Muscle of arm (tissue), 12 donors: ENCODE data around the gene RSPH6A. TPM values are rescaled to one million over a fixed set of nuclear protein-coding genes. Genes with fewer than 3 reads are reported as not detected.
A peak's percentile ranks its signal among the peaks of the same experiment; 100 is the strongest.

Experiments used
- DNase-seq: peaks from one replicate; pipeline ENCODE4 v3.0.0-alpha.2; 2013
- polyA plus RNA-seq, 12 donors: library from polyadenylated mRNA; unstranded; fragments of 120-200 nt; gene quantifications; one replicate each; pipeline ENCODE4 v1.2.1, GENCODE V29; 2013; ENCODE audit not compliant: insufficient read length in 12 of 12

The RSPH6A gene
- polyA plus RNA-seq, 12 donors, result not detected

DNA sequence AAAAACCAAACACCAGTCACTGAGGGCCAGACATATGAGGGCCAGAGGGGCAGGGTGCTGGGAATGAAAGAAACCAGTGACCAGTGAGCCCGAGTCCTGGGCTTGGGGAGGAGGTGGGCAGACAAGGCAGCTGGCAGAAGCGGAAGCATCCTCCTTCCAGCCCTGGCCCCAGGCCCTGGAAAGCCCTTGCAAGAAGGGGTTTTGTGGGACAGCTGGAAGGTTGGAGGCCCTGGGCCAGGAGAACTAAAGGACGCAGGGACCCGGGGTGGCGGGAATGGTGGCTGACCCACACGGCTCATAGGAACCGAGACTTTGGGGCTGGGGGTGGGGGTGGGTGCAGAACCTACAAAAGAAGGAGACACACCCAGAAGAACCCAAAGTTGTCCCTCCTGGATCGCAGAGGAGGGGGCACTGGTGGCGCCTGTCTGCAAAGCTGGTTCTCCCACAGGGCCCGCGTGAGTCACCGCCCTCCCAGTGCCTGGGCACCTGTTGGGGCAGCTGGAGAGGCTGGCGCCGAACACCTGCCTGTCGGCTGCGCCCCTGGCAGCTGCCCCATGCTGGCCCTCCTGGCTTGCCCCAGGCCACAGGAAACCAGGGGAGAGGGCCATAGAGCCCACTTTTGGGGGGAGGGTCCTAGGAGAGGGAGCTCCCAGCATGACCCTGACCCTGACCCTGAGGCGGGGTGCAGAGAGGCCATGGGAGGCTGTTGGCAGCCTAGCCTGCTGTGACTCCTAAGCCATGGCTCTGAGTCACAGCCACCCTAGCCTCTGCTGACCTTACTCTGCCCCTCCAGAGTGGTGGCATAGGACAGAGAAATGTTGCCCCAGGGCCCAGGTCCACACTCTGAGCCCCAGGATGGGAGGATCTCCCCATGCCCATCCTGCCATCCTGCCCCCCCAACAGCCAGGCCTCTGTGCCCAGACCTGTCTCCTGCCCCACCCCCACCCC, 33.6 kb downstream of the RSPH6A start:
- no peak for DNase-seq

DNA sequence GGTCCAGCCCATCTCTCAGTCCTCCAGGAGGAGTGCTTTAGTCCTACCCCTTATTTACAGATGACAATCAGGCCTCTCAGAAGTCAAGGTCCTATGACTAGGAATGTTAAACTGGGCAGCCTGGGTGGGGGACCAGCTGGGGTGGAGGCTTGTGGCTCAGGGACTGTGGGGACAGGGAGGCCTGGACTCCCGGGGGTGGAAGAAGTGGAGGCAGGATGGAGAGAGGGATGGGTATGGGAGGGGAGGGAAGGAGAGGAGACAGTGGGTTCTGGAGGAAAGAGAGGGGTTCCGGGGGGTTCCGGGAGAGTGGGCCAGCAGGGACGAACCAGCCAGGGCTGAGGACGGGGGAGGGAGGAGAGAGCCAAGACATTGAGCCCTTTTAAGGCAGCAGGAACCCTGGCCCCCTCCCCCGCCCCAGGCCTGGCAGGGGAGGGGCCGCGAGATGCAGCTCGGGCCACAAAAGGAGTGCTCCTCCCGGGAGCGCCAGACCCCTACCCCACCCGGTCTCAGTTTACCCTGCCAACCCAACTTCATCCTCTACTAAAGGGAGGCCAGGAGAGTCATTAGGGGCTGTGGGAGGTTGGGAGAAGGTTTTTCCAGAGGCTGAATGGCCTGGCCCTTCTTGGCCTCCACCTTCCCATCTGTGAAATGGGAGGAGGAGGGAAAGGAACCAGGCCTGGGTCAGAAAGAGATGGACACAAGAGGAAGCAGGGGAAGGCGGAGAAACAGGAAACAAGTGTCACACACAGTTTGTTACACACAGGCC, 34.5 kb downstream of the RSPH6A start:
- no peak for DNase-seq

DNA sequence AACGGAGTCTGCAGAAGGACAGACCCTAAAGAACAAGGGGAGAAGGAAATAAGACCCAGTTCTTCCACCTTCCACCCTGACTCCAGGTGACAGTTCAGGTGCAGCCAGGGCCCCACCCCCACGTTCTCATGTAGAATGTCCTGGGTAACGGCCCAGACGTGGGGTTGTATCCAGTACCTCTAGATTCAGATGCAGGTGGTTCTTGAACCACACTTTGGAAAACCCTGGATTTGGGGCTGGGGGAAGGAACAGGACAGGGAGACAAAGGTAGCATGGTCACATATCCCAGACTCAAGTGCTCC, 35.0 kb downstream of the RSPH6A start:
- DNase-seq, result no peak

DNA sequence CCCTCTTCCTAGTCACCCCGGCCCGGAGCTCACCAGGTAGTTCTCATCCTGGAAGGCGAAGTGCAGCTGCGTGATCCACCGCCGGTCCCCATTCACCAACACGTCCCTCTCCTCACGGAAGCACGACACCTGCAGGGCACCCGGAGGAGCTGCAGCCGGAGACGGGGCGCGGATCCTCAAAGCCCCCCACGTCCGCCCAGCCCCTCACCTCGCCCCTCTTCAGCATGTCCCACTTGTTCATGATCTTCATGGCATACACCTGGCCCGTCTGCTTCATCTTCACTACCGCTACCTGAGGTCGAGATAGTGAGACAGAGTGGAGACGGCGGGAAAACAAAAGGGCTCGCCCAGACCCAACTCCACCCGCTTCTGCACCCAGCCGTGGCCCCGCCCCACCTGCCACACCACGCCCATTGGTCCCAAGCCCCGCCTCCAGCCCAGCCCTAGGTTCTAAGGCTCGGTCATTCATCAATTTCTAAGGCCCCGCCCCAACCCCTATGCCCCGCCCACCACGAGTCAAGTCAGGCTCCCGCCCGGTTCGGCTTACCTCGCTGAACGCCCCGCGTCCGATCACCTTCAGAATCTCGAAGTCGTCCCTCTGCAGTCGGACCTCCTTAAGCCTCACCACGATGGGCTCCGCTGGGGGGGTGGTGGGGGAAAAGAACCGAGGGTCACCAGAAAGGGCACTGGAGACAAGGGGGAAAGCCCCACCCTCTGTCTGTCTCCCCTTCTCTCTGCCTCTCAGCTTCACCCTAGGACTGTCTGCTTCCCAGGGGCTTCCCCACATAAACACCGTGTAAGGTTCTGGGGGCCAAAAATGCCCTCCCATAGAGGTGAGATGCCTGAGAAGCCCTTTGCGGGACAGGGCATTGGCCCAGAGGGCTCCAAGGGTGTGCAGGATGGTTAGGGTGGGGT, 35.6 kb downstream of the RSPH6A start:
- DNase-seq, result no peak

DNA sequence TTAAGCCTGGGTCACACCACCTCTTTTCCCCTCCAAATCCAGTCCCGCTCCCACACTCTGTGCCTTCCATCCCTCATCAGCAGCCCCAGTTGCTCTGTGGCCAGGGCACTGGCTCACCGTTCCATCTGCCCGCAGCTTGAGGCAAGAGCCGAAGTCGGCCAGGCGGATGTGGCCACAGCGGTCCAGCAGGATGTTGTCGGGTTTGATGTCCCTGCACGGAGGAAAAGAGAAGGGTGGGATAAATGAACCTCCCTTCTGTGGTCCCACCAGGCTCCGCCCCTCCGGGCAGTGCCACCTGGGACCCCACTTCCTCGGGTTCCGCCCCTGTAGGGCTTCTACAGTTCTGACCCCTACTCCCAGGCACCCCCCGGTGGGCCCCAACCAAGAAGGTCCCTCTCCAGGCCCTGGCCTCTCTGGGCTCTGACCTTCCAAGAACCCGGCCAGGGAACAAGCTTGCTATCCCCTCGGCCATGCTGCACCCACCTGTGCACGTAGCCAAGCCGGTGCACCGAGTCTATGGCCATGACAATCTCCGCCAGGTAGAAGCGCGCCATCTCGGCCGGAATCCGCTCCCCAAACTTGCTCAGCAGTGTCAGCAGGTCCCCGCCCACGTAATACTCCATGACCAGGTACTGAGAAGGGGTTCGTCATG, 37.0 kb downstream of the RSPH6A start:
- no peak for DNase-seq

DNA sequence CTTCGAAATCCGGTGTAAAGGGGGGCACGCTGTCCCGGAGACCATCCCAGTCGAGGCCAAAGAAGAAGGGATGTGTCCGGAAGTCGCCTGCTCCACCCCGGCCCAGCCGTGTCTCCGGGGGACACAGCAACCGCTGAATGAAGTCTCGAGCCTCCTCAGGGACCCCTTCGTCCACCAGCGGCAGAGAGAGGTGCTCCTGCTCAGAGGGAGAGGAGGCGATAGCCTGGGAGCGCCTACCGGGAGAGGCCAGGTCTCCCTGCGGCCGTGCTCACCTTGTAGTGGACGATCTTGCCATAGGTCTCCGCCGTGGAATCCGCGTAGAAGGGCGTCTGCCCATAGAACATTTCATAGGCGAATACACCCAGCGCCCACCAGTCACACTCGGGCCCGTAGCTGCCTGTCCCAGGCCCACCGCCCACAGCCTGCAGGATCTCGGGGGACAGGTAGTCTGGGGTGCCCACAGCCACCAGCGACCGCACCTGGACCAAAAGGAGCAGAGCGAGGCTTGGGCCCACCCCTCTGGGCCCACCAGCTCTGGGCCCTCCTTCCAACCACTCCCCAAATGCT, 37.6 kb downstream of the RSPH6A start:
- DNase-seq, result no peak

DNA sequence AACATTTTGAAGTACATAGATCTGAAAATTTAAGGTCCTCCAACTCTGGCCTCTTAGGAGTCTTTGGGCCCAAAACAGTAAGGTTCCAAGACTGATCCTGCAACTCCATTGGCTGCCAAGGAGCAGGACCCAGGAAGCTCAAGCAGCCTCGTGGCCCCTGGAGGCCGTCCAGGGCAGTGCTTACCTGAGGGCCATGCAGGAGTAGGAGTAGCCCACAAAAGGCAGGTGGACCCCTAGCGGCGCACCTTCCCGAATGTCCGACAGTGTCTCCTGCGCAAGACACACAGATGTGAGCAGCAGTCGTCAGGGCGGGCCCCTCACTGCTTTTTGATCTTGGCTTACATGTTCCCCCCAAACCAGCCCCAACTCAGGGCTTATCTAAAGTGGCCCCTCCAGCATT, 40.3 kb downstream of the RSPH6A start:
- DNase-seq, result no peak

DNA sequence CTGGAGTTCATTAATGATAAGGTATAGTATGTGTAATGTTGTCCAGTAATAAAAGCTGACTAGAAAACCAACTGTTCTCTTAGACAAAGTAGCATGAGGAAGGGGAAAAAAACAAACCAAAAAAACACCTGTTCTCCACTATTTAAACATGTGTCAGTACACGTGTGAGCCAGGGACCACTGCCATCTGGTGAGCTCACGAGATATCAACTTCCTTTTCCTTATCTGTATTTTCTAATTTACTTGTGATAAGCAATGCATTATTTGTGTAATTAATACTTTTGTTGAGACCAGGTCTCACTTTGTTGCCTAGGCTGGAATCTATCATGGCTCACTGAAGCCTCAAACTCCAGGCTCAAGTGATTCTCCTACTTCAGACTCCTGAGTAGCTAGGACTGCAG, 41.7 kb downstream of the RSPH6A start:
- no peak for DNase-seq

DNA sequence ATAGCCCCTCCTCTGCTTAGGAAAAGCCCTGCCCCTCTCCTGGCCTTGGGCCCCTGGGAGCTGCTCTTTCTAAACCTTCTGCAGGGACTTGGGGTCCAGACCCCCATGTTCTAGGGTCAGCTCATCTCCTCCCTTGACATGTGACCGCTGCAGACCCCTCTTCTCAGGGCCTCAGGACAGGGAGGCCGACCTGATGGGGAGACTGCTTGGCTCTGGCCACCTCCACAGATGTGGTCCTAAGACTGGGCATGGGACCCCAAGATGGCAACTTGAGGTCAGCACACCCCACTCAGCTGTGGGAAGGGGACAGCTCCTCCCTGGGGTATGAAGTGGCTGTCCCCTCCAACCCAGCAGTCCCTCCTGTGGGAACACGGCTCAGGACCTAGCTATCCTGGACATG, 42.2 kb downstream of the RSPH6A start:
- no peak for DNase-seq

DNA sequence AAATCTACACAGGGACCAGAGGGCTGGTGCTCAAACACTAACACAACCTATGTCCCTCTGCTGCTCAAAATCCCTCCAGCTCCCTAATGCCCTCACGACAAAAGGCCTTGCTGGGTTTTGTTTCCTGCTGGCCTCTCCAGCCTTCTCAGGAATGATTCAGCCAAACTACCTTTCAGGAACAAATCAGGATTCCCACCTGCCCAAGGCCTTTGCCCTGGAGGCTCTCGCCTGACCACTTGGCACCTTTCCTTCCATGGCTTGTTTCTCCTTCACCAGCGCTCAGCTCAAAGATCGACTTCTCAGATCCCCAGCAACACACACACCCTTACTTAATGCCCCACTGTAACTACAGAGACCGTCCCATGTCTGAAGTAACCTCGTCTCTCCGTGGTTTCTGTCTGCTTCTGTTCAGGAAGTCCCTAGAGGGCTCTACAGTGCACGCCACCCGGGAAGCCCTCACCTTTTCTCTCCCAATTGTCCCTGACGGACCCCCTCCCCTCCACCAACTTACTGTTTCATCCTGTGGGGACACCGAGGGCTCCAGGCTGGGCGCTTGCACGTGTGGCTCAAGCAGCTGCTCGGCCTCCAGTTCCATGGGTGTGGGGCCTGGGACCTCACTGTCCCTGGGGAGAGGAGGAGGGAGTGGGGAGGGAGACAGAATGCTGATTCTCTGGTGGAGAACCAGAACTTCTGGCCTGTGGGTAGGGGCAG, 42.8 kb downstream of the RSPH6A start:
- DNase-seq, result no peak

DNA sequence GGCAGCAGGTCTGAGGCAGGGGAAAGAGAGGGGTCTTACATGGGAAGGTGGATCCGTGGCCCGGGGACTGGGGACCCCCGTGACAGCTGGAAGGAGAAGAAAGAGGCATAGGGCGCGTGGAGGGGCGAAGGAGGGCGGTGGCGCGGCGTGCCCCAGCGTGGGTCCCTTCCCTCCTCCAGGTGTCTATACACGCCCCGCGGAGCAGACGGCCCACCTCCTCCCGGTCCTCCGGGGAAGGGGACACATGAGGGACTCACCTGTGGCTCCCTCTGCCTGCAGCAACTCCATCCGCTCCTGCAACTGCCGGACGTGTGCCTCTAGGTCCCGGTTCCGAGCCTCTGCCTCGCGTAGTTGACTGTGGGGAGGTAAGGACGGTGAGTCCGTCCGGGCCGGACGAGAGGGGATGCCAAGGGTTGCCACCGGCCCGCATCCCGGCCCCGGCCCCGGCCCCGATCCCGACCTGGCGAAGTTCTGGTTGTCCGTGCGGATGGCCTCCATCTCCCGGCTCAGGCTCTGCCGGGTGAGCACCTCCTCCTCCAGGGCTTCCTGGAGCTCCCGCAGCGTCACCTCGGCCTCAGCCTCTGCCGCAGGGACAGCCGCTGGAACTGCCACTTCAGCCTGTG, 43.7 kb downstream of the RSPH6A start:
- DNase-seq, result no peak

DNA sequence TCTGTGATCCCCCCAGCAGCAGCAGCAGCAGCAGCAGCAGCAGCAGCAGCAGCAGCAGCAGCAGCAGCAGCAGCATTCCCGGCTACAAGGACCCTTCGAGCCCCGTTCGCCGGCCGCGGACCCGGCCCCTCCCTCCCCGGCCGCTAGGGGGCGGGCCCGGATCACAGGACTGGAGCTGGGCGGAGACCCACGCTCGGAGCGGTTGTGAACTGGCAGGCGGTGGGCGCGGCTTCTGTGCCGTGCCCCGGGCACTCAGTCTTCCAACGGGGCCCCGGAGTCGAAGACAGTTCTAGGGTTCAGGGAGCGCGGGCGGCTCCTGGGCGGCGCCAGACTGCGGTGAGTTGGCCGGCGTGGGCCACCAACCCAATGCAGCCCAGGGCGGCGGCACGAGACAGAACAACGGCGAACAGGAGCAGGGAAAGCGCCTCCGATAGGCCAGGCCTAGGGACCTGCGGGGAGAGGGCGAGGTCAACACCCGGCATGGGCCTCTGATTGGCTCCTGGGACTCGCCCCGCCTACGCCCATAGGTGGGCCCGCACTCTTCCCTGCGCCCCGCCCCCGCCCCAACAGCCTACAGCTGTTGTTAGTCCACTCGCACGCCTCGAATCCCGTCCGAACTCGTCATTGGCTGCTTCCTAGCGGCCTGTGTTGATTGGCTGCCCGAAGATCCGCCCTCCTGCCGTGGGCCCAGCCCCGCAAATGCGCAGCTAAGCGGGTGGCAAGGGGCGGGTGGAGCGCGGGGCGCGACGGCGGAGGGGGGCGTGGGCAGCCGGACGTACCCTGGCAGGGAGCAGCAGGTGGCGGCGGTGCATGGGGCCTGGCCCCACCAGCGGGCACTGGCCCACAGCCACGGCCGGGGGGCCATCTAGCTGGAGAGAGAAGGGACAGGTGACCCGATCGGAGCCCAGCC, 44.7 kb downstream of the RSPH6A start:
- DNase-seq, result peak; percentile 95

DNA sequence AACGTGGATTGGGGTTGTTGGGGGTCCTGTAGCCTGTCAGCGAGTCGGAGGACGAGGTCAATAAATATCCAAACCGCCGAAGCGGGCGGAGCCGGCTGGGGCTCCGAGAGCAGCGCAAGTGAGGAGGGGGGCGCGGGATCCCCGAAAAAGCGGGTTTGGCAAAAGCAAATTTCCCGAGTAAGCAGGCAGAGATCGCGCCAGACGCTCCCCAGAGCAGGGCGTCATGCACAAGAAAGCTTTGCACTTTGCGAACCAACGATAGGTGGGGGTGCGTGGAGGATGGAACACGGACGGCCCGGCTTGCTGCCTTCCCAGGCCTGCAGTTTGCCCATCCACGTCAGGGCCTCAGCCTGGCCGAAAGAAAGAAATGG, 45.3 kb downstream of the RSPH6A start:
- no peak for DNase-seq

DNA sequence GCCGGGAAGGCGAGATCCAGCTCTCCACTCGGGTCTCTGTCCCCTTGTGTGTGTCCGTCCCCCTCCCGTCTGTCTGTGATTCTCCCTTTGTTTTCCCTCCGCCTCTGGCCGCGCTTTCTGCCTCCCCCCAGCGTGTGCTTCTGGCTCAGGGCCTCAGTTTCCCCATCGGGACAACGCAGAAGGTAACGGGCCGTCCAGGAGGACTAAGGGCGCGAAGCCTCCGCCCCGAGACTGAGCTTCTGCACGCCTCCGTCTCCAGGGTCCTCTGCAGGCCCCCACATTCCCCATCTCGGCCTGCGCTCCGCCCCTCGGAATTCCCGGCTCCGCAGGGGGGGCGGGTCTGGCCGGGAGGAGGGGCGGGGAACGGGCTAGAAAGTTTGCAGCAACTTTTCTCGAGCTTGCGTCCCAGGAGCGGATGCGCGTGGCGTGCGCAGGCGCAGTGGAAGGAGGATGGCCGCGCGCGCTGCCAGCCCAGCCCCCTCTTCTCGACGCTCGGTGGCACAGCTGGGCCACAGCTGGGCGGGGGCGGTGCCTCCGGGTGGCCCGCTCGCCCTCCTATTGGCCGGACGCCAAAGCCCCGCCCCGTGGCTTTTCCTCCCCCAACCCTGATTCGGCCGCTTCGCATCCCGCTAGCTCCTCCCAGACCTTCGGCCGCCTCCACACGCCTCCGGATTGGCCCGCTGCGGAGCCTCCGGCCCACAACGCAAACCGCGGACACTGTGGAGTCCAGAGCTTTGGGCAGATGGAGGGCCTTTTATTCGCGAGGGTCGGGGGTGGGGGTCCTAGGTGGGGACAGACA, 45.9 kb downstream of the RSPH6A start, which contains the start of gene SIX5:
SIX5 (minus strand) TSS at position 269 of the 799 bp plus-strand sequence. CDS start 408 bp downstream, outside the sequence.
- peak; percentile 99 for DNase-seq

DNA sequence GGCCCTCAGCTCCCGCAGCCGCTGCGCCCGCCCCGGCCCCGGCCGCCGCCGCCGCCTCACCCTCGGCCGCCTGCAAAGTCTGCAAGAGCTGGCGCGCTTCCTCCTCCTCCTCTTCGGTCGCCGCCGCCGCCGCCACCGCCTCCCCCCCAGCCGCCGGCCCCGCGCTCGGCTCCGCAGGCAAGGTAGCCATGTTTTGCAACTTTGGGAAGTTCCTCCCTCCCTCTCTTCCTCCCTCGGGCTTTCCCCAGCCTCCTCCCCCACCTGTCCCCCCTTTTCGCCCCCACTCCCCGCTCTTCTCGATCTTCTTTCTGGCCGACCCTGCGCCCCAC, 46.5 kb downstream of the RSPH6A start:
- DNase-seq, result no peak

DNA sequence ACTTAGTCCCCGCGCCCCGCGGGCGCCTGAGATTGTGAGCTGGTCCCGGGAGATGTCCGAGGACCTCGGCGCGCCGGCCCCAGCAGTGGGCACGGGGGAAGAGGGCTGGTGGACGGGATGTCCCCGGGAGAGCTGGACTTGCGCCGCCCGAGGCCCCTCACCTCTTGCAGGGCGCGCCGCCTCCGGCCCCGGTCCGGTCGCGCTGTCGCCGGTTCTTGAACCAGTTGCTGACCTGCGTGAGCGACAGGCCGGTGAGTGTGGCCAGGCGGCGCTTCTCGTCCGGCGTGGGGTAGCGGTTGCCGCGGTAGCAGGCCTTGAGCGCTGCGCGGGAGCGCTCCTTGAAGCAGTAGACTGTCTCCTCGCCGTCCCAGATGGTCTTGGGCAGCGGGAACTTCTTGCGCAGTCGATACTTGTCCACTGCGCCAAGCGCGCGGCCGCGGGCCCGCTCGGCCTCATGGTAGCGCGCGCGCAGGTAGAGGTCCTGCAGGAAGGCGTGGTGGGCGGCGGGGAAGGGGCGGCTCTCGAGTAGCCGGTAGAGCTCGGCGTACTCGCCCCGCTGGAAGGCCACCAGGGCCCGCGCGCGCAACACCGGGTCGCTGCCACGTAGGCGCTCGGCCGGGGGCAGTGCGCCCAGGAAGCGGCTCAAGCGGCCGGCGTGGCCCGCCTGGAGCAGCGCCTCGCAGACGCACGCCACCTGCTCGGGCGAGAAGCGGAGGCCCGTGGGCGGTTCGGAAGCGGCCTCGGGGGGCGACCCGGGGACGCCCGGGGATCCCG, 47.0 kb downstream of the RSPH6A start:
- DNase-seq, result peak; percentile 78

DNA sequence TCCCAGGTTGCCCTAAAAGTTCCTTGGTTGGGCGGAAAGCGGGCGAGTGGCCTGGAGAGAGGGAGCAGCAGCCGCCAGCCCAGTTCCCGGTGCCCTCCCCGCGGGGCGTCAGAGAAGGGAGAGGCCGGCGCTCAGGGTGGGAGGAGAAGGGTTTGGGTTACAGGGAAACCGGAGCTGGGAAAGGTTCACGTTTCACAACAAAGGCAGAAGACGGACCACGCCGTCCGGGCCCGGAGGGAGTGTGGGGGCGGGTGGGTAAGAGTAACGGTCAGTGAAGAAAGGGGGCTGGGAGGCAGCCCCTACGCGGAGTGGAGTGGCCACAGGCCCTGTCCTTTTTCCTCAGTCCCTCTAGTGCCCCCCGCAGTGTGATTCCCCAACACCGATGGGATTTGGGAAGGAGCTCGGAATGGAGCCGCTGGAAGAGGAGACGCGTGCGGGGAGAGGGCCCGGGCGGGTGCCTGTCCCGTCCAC, 47.7 kb downstream of the RSPH6A start:
- peak; percentile 86 for DNase-seq
